KBM-7 (cell line): ENCODE results near the gene PAK4.
"Not testable (repeated sequence)": the region's sequence is repeated elsewhere in the genome, so short reads cannot be mapped to it uniquely, and the experiment has no call there.

Source experiments
- DNase-seq: peaks from one replicate; pipeline ENCODE4 v3.0.0-alpha.2; 2015
- in situ Hi-C: fragments of 300-500 bp; cut with MboI; formaldehyde crosslinking; loops from 2 replicates; pipeline ENCODE4 v1.14.3; 2020; ENCODE audit warnings: low sequenced_read_pairs, low pct_unique_long_range_greater_than_20kb, mixed read lengths

PAK4 gene

DNA sequence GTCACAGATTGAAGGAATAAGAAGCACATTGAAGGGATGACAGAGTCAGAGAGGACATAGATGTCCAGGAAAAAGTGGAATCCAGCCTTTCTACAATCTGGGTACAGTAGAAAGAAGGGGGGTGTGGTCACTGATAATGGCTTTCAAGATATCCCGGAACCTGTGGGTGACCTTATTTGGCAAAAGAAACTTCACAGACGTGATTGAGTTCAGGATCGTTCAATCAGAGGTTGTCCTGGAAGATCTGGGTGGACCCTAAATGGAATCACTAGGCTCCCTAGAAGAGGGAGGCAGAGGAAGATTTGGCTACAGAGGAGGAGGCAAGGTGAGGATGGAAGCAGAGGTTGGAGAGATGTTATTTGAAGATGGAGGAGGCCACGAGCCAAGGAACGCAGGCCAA is 91.5 kb downstream of the PAK4 start:
- in situ Hi-C loops, result no loop called here

DNA sequence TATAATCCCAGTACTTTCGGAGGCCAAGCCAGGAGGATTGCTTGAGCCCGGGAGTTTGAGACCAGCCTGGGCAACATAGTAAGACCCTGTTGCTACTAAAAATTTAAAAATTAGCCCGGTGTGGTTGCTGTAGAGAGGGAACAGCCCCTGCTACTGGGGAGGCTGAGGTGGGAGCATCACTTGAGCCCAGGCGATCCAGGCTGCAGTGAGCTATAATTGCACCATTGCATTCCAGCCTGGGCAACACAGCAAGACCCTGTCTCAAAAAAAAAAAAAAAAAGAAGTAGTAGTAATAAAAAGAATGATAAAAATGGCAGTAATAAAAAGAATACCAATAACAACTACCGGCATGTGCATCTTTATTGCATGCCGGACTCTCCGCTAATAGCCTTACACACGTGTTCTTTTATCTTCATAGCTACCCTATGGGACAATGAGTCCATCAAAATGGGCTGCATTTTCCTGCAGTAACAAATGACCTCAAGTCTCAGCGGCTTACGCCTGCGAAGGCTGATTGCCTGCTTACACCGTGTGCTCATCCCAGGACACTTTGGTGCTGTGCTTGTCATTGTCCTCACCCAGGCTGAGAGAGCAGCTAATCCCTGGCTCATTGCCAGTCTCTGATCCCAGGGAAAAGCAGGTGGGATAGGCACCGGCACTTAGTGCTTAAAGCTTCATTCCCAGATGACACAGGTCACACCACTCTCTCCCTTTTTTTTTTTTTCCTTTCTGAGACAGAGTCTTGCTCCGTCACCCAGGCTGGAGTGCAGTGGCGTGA is 92.8 kb downstream of the PAK4 start:
- DNase-seq, result no peak
- in situ Hi-C loops, result no loop called here

More for the DNA sequence above, 91.5 kb downstream of the PAK4 start:
- no peak for DNase-seq

DNA sequence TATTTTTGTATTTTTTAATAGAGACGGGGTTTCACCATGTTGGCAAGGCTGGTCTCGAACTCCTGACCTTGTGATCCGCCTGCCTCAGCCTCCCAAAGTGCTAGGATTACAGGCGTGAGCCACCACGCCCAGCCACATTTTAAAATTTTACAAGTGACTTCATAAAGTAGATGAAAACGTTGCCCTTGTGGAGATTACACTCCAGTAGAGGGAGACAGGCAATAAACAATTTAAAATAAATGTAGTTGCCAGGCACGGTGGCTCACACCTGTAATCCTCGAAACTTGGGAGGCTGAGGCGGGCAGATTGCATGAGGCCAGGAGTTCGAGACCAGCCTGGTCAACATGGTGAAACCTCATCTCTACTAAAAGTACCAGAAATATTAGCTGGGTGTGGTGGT is 93.5 kb downstream of the PAK4 start:
- DNase-seq, in situ Hi-C loops: not testable (repeated sequence)

DNA sequence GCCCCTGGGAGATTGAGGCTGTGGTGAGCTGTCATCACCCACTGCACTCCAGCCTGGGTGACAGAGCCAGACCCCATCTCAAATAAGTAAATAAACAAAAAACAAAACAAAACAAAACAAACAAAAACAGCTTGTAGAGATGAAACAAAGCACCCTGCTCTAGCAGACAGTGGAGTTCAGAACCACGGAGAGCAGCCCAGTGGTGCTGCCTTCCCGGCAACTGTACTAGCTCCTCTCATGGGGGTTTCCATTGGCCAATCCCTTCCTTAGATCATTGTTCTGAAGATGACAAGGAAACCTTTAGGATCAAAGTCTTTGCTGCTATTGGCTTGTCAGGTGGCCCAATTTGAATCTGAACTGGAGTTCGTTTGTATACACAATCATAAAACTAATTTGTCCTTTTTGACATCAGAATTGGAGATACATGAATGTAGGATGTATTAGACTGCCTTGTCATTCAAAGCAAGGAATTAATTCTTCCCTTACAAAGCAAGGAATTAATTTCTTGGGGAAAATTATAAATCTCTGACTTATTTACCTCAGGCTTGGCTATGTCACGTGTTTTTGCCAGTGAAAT is 98.2 kb downstream of the PAK4 start:
- DNase-seq, result peak; percentile 43
- in situ Hi-C loops, result no loop called here

DNA sequence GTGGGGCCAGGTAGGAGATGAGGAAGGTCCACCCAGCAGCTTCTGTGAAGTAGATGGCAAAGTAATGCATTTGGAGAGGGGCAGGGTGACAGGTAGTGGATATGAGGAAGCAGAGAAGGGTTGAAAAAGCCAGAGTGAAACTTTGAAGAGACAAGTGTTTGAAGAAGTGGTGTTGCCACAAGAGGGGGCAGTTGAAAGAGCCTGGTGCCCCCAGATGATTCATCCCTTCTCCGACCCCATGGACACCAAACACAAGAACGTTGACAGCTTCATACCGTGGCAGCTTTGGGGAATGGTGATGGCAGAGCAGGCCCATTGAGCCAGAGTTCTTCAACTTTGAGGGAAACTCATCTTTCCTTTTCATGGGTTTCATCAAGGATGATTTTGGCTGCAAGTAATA is 99.3 kb downstream of the PAK4 start:
- in situ Hi-C loops, result no loop called here
- DNase-seq, result peak; percentile 72
